ENCODE measurements around the gene SLC2A2. TPM values are rescaled to one million over a fixed set of nuclear protein-coding genes. Genes with fewer than 3 reads are reported as not detected.

SLC2A2 gene
- not detected for polyA plus RNA-seq (2013, experiment 1 of 2)
- not detected for polyA plus RNA-seq (2013, experiment 2 of 2)

GRCh38 chr3:171026597-171027293, at the start of gene SLC2A2:
TSS of gene SLC2A2 (minus strand) at chr3:171026720. CDS start at chr3:171026670, 50 bp downstream.
- 98% methylated on average over 4 of the region's 4 CpGs for WGBS
- Histone ChIP-seq H3K27ac (ENCODE audit: low read length, poor library complexity, severe bottlenecking) (peak within 1 kb of the TSS; percentile 38), H3K4me1 (ENCODE audit: control insufficient read depth, insufficient read depth, low read depth, low read length) (peaks cover 12% of the 10 kb centered on the region), H2BK120ac (ENCODE audit: low read depth, low read length) (no peak within 1 kb of the TSS), H3K9me3 (ENCODE audit: control insufficient read depth, low read length) (no peaks in the 10 kb centered on the region), H3K4me2 (ENCODE audit: low read length, poor library complexity, severe bottlenecking) (no peak within 1 kb of the TSS), H2BK5ac (ENCODE audit: low read depth, low read length, poor library complexity, severe bottlenecking) (no peak within 1 kb of the TSS), H3K9ac (ENCODE audit: low read length) (no peak within 1 kb of the TSS), H3K23ac (ENCODE audit: low read length in 2 of 2) (no peak within 1 kb of the TSS), H2BK15ac (ENCODE audit: low read depth, poor library complexity, severe bottlenecking) (no peak within 1 kb of the TSS), H3K4ac (ENCODE audit: low read depth in 1 of 2, low read length in 2 of 2) (no peak within 1 kb of the TSS), H4K8ac (ENCODE audit: low read length) (no peak within 1 kb of the TSS), H3K36me3 (ENCODE audit: control insufficient read depth in 1 of 2, insufficient read depth in 2 of 2, low read depth in 1 of 2, low read length in 2 of 2) (no peaks in the 10 kb centered on the region), H2BK12ac (ENCODE audit: low read length in 2 of 2) (no peak within 1 kb of the TSS), H3K18ac (ENCODE audit: low read depth in 1 of 2, low read length in 2 of 2) (no peak within 1 kb of the TSS), H4K91ac (ENCODE audit: low read length) (no peak within 1 kb of the TSS), H3K79me1 (replicated peaks; ENCODE audit: low read length, poor library complexity, severe bottlenecking) (no peaks in the 10 kb centered on the region), H2AK5ac (ENCODE audit: low read length, severe bottlenecking) (peak within 1 kb of the TSS; percentile 97), H2AFZ (ENCODE audit: low read depth, low read length) (no peak within 1 kb of the TSS), H3K4me3 (ENCODE audit: insufficient read depth in 1 of 2, low read depth in 1 of 2, low read length in 2 of 2) (no peak within 1 kb of the TSS), H3K27me3 (ENCODE audit: control insufficient read depth in 1 of 2, insufficient read depth in 1 of 2, low read length in 2 of 2) (no peaks in the 10 kb centered on the region), H3K14ac (ENCODE audit: low read length in 2 of 2) (no peak within 1 kb of the TSS)
- DNase-seq = no peak

- H2AFZ ChIP-seq (ENCODE audit: low read depth, low read length) = no peak overlapping the region
- no peak overlapping the region for H3K18ac ChIP-seq (ENCODE audit: low read depth in 1 of 2, low read length in 2 of 2)
- no peak overlapping the region for H3K14ac ChIP-seq (ENCODE audit: low read length in 2 of 2)
- no peak overlapping the region for H3K4me2 ChIP-seq (ENCODE audit: low read length, poor library complexity, severe bottlenecking)
- no peak overlapping the region for H3K4ac ChIP-seq (ENCODE audit: low read depth in 1 of 2, low read length in 2 of 2)
- no peaks in the 10 kb centered on the region for H3K9me3 ChIP-seq (ENCODE audit: control insufficient read depth, low read length)
- H3K23ac ChIP-seq (ENCODE audit: low read length in 2 of 2) = no peak overlapping the region
- no peak for DNase-seq
- H3K79me1 ChIP-seq (replicated peaks; ENCODE audit: low read length, poor library complexity, severe bottlenecking) = no peaks in the 10 kb centered on the region
- H3K27ac ChIP-seq (ENCODE audit: low read length, poor library complexity, severe bottlenecking) = no peak overlapping the region
- H4K91ac ChIP-seq (ENCODE audit: low read length) = no peak overlapping the region
- no peak overlapping the region for H3K4me3 ChIP-seq (ENCODE audit: insufficient read depth in 1 of 2, low read depth in 1 of 2, low read length in 2 of 2)
- H3K36me3 ChIP-seq (ENCODE audit: control insufficient read depth in 1 of 2, insufficient read depth in 2 of 2, low read depth in 1 of 2, low read length in 2 of 2) = peaks cover 0 to 3% of the 10 kb centered on the region in 2 experiments
- no peak overlapping the region for H2BK15ac ChIP-seq (ENCODE audit: low read depth, poor library complexity, severe bottlenecking)
- H3K4me1 ChIP-seq (ENCODE audit: control insufficient read depth, insufficient read depth, low read depth, low read length) = peaks cover 1% of the 10 kb centered on the region
- no peak overlapping the region for H2BK12ac ChIP-seq (ENCODE audit: low read length in 2 of 2)
- no peak overlapping the region for H3K9ac ChIP-seq (ENCODE audit: low read length)
- H2AK5ac ChIP-seq (ENCODE audit: low read length, severe bottlenecking) = no peak overlapping the region
- H2BK5ac ChIP-seq (ENCODE audit: low read depth, low read length, poor library complexity, severe bottlenecking) = no peak overlapping the region
- no peaks in the 10 kb centered on the region for H3K27me3 ChIP-seq (ENCODE audit: control insufficient read depth in 1 of 2, insufficient read depth in 1 of 2, low read length in 2 of 2)
- H4K8ac ChIP-seq (ENCODE audit: low read length) = no peak overlapping the region
- no peak overlapping the region for H2BK120ac ChIP-seq (ENCODE audit: low read depth, low read length)
Measured at GRCh38 chr3:171072432-171072831, 45.9 kb upstream of the SLC2A2 start.

- H4K91ac ChIP-seq (ENCODE audit: low read length) = no peak overlapping the region
- H3K4ac ChIP-seq (ENCODE audit: low read depth in 1 of 2, low read length in 2 of 2) = no peak overlapping the region
- H2BK15ac ChIP-seq (ENCODE audit: low read depth, poor library complexity, severe bottlenecking) = no peak overlapping the region
- H3K4me1 ChIP-seq (ENCODE audit: control insufficient read depth, insufficient read depth, low read depth, low read length) = peaks cover 3% of the 10 kb centered on the region
- no peak overlapping the region for H3K4me3 ChIP-seq (ENCODE audit: insufficient read depth in 1 of 2, low read depth in 1 of 2, low read length in 2 of 2)
- H2AFZ ChIP-seq (ENCODE audit: low read depth, low read length) = no peak overlapping the region
- DNase-seq = peak; percentile 51
- 35% methylated on average over 1 of the region's 3 CpGs for WGBS
- no peak overlapping the region for H3K4me2 ChIP-seq (ENCODE audit: low read length, poor library complexity, severe bottlenecking)
- peaks cover 7 to 17% of the 10 kb centered on the region in 2 experiments for H3K36me3 ChIP-seq (ENCODE audit: control insufficient read depth in 1 of 2, insufficient read depth in 2 of 2, low read depth in 1 of 2, low read length in 2 of 2)
- no peak overlapping the region for H3K14ac ChIP-seq (ENCODE audit: low read length in 2 of 2)
- no peak overlapping the region for H2BK12ac ChIP-seq (ENCODE audit: low read length in 2 of 2)
- no peak overlapping the region for H3K9ac ChIP-seq (ENCODE audit: low read length)
- no peak overlapping the region for H3K23ac ChIP-seq (ENCODE audit: low read length in 2 of 2)
- no peak overlapping the region for H2AK5ac ChIP-seq (ENCODE audit: low read length, severe bottlenecking)
- no peak overlapping the region for H3K27ac ChIP-seq (ENCODE audit: low read length, poor library complexity, severe bottlenecking)
- H2BK5ac ChIP-seq (ENCODE audit: low read depth, low read length, poor library complexity, severe bottlenecking) = no peak overlapping the region
- H3K18ac ChIP-seq (ENCODE audit: low read depth in 1 of 2, low read length in 2 of 2) = no peak overlapping the region
- no peak overlapping the region for H2BK120ac ChIP-seq (ENCODE audit: low read depth, low read length)
- no peaks in the 10 kb centered on the region for H3K79me1 ChIP-seq (replicated peaks; ENCODE audit: low read length, poor library complexity, severe bottlenecking)
- no peaks in the 10 kb centered on the region for H3K9me3 ChIP-seq (ENCODE audit: control insufficient read depth, low read length)
- H3K27me3 ChIP-seq (ENCODE audit: control insufficient read depth in 1 of 2, insufficient read depth in 1 of 2, low read length in 2 of 2) = no peaks in the 10 kb centered on the region
- H4K8ac ChIP-seq (ENCODE audit: low read length) = no peak overlapping the region
Measured at GRCh38 chr3:171068658-171069057, 42.1 kb upstream of the SLC2A2 start.

- no peak overlapping the region for H3K27ac ChIP-seq (ENCODE audit: low read length, poor library complexity, severe bottlenecking)
- no peak overlapping the region for H3K18ac ChIP-seq (ENCODE audit: low read depth in 1 of 2, low read length in 2 of 2)
- no peak overlapping the region for H4K91ac ChIP-seq (ENCODE audit: low read length)
- no peak overlapping the region for H2BK120ac ChIP-seq (ENCODE audit: low read depth, low read length)
- no peak overlapping the region for H2AFZ ChIP-seq (ENCODE audit: low read depth, low read length)
- H3K27me3 ChIP-seq (ENCODE audit: control insufficient read depth in 1 of 2, insufficient read depth in 1 of 2, low read length in 2 of 2) = no peaks in the 10 kb centered on the region
- H4K8ac ChIP-seq (ENCODE audit: low read length) = no peak overlapping the region
- no peaks in the 10 kb centered on the region for H3K9me3 ChIP-seq (ENCODE audit: control insufficient read depth, low read length)
- peaks cover 3% of the 10 kb centered on the region for H3K4me1 ChIP-seq (ENCODE audit: control insufficient read depth, insufficient read depth, low read depth, low read length)
- H2BK15ac ChIP-seq (ENCODE audit: low read depth, poor library complexity, severe bottlenecking) = no peak overlapping the region
- H2AK5ac ChIP-seq (ENCODE audit: low read length, severe bottlenecking) = no peak overlapping the region
- H2BK12ac ChIP-seq (ENCODE audit: low read length in 2 of 2) = no peak overlapping the region
- H3K4ac ChIP-seq (ENCODE audit: low read depth in 1 of 2, low read length in 2 of 2) = no peak overlapping the region
- H3K14ac ChIP-seq (ENCODE audit: low read length in 2 of 2) = no peak overlapping the region
- H3K4me3 ChIP-seq (ENCODE audit: insufficient read depth in 1 of 2, low read depth in 1 of 2, low read length in 2 of 2) = no peak overlapping the region
- H3K36me3 ChIP-seq (ENCODE audit: control insufficient read depth in 1 of 2, insufficient read depth in 2 of 2, low read depth in 1 of 2, low read length in 2 of 2) = peaks cover 10 to 21% of the 10 kb centered on the region in 2 experiments
- no peak overlapping the region for H2BK5ac ChIP-seq (ENCODE audit: low read depth, low read length, poor library complexity, severe bottlenecking)
- no peaks in the 10 kb centered on the region for H3K79me1 ChIP-seq (replicated peaks; ENCODE audit: low read length, poor library complexity, severe bottlenecking)
- DNase-seq = no peak
- WGBS = 72% methylated on average over 4 of the region's 6 CpGs
- no peak overlapping the region for H3K23ac ChIP-seq (ENCODE audit: low read length in 2 of 2)
- no peak overlapping the region for H3K9ac ChIP-seq (ENCODE audit: low read length)
- no peak overlapping the region for H3K4me2 ChIP-seq (ENCODE audit: low read length, poor library complexity, severe bottlenecking)
Measured at GRCh38 chr3:171066206-171066605, 39.7 kb upstream of the SLC2A2 start.

All from mesenchymal stem cell (in vitro differentiated cells and primary cell).